Neural progenitor cell (in vitro differentiated cells): ENCODE data around the gene AHRR. TPM values are rescaled to one million over a fixed set of nuclear protein-coding genes. Genes with fewer than 3 reads are reported as not detected.

ENCODE experiments used
- DNase-seq: peaks from one replicate; pipeline ENCODE4 v3.0.0-alpha.2; 2016; ENCODE audit warnings: low spot score
- H2AFZ ChIP-seq: fragments of 200-600 bp; sonication (generic); replicated peaks from 2 replicates; pipeline ENCODE4 v1.6.1; 2016; ENCODE audit warnings: antibody characterized with exemption
- H3F3A ChIP-seq: fragments of 200-600 bp; sonication (generic); 2 replicates; pipeline ENCODE4 v1.6.1; 2016; ENCODE audit warnings: antibody characterized with exemption, low read depth
- H3K27ac ChIP-seq: fragments of 200-600 bp; sonication (generic); 2 replicates; pipeline ENCODE4 v1.5.1; 2016; ENCODE audit warnings: mild to moderate bottlenecking
- H3K27me3 ChIP-seq: fragments of 200-600 bp; sonication (generic); 2 replicates; pipeline ENCODE4 v1.6.1; 2016; ENCODE audit warnings: mild to moderate bottlenecking, moderate library complexity
- H3K36me3 ChIP-seq: fragments of 200-600 bp; sonication (generic); 2 replicates; pipeline ENCODE4 v1.5.1; 2016
- H3K4me1 ChIP-seq: fragments of 200-600 bp; sonication (generic); 2 replicates; pipeline ENCODE4 v1.6.1; 2016; ENCODE audit warnings: mixed run types
- H3K4me2 ChIP-seq: fragments of 200-600 bp; sonication (generic); 2 replicates; pipeline ENCODE4 v1.6.1; 2016
- H3K4me3 ChIP-seq: fragments of 200-600 bp; sonication (generic); 2 replicates; pipeline ENCODE4 v1.5.1; 2016
- H3K79me2 ChIP-seq: fragments of 200-600 bp; sonication (generic); 2 replicates; pipeline ENCODE4 v1.6.1; 2016; ENCODE audit warnings: low read depth
- H3K9ac ChIP-seq: fragments of 200-600 bp; sonication (generic); 2 replicates; pipeline ENCODE4 v1.6.1; 2016
- H3K9me3 ChIP-seq: fragments of 200-600 bp; sonication (generic); 2 replicates; pipeline ENCODE4 v1.5.1; 2016; ENCODE audit warnings: low read depth
- H4K20me1 ChIP-seq: fragments of 200-600 bp; sonication (generic); 2 replicates; pipeline ENCODE4 v1.6.1; 2016; ENCODE audit warnings: low read depth
- H3K27ac Mint-ChIP-seq: 3 replicates; pipeline ENCODE4 v1.8.0; 2021; ENCODE audit warnings: mixed read lengths
- H3K27me3 Mint-ChIP-seq: 2 replicates; pipeline ENCODE4 v1.8.0; 2022; ENCODE audit warnings: low read depth, mild to moderate bottlenecking, inconsistent platforms, moderate library complexity, mixed read lengths; ENCODE audit not compliant: insufficient read depth
- H3K36me3 Mint-ChIP-seq: 3 replicates; pipeline ENCODE4 v1.8.0; 2021; ENCODE audit warnings: mixed read lengths
- H3K4me1 Mint-ChIP-seq: 3 replicates; pipeline ENCODE4 v1.8.0; 2021; ENCODE audit warnings: mixed read lengths
- H3K4me3 Mint-ChIP-seq: 3 replicates; pipeline ENCODE4 v1.8.0; 2021; ENCODE audit warnings: mild to moderate bottlenecking, moderate library complexity, mixed read lengths
- H3K9me3 Mint-ChIP-seq: 3 replicates; pipeline ENCODE4 v1.8.0; 2020; ENCODE audit warnings: mixed read lengths
- CTCF ChIP-seq: fragments of 200-600 bp; sonication (generic); IDR thresholded peaks from 2 replicates; pipeline ENCODE4 v1.5.1; 2017; ENCODE audit warnings: antibody characterized with exemption, mild to moderate bottlenecking
- EZH2 ChIP-seq: fragments of 200-600 bp; sonication (generic); IDR thresholded peaks from 2 replicates; pipeline ENCODE4 v1.6.1; 2017; ENCODE audit warnings: antibody characterized with exemption, mild to moderate bottlenecking, moderate library complexity
- EZH2phosphoT487 ChIP-seq: fragments of 200-600 bp; sonication (generic); IDR thresholded peaks from 2 replicates; pipeline ENCODE4 v1.6.1; 2017; ENCODE audit warnings: antibody characterized with exemption
- total RNA-seq: library from RNA; depleted of rRNA; stranded (reverse); fragments of >200 nt; gene quantifications from 2 replicates; pipeline ENCODE4 v1.2.3, GENCODE V29; 2015; ENCODE audit warnings: low replicate concordance

Gene AHRR
- total RNA-seq, 1 donor from 2014 or later: 0.34 TPM

GRCh38 chr5:462051-462481, 140.6 kb downstream of the AHRR start:
- no peaks in the 10 kb centered on the region for H3K4me1 ChIP-seq
- no peaks in the 10 kb centered on the region for H3K36me3 ChIP-seq
- H3K79me2 ChIP-seq: no peaks in the 10 kb centered on the region
- H3K27ac ChIP-seq: no peak overlapping the region
- no peak overlapping the region for H2AFZ ChIP-seq
- no peak overlapping the region for H3K4me3 ChIP-seq
- H3K36me3 Mint-ChIP-seq: peaks cover 25% of the 10 kb centered on the region
- no peak for DNase-seq
- H3K27me3 ChIP-seq: no peaks in the 10 kb centered on the region
- H3K27ac Mint-ChIP-seq: no peak overlapping the region
- H3F3A ChIP-seq: no peaks in the 10 kb centered on the region
- no peak overlapping the region for H3K9ac ChIP-seq
- H4K20me1 ChIP-seq: no peaks in the 10 kb centered on the region
- no peak overlapping the region for H3K4me3 Mint-ChIP-seq
- H3K9me3 Mint-ChIP-seq: no peaks in the 10 kb centered on the region
- no peaks in the 10 kb centered on the region for H3K9me3 ChIP-seq
- H3K4me1 Mint-ChIP-seq: no peaks in the 10 kb centered on the region
- TF ChIP-seq EZH2 (no peak), EZH2phosphoT487 (no peak), CTCF (no peak)
- no peak overlapping the region for H3K4me2 ChIP-seq
- H3K27me3 Mint-ChIP-seq: peaks cover 2% of the 10 kb centered on the region

DNA sequence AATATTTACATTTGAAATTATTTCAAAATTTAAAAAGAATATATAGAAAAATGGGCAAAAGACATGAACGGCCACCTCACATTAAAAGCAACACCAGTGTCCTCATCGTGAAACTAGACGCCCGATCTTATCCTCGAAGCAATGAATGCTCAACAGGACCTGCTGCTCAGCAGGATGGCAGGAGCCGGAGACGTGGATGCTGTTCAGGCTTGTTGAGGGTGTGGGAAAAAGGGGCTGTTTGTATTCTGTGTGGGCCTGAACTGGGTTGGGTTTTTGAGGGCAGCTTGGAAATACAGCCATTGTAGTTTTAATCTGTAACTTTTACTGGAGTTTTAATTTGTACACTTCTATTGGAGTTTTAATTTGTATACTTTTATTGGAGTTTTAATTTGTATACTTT, 141.8 kb downstream of the AHRR start:
- Mint-ChIP-seq H3K36me3 (peaks cover 23% of the 10 kb centered on the region), H3K27ac (no peak overlapping the region), H3K27me3 (peaks cover 2% of the 10 kb centered on the region), H3K9me3 (no peaks in the 10 kb centered on the region), H3K4me3 (no peak overlapping the region), H3K4me1 (no peaks in the 10 kb centered on the region)
- DNase-seq: no peak
- Histone ChIP-seq H3K4me2 (no peak overlapping the region), H3K27me3 (no peaks in the 10 kb centered on the region), H3K27ac (no peak overlapping the region), H3K9ac (no peak overlapping the region), H3K36me3 (no peaks in the 10 kb centered on the region), H3K9me3 (no peaks in the 10 kb centered on the region), H4K20me1 (no peaks in the 10 kb centered on the region), H3K79me2 (no peaks in the 10 kb centered on the region), H3K4me3 (no peak overlapping the region), H3F3A (no peaks in the 10 kb centered on the region), H3K4me1 (no peaks in the 10 kb centered on the region), H2AFZ (no peak overlapping the region)
- TF ChIP-seq EZH2phosphoT487 (no peak), EZH2 (no peak), CTCF (no peak)

DNA sequence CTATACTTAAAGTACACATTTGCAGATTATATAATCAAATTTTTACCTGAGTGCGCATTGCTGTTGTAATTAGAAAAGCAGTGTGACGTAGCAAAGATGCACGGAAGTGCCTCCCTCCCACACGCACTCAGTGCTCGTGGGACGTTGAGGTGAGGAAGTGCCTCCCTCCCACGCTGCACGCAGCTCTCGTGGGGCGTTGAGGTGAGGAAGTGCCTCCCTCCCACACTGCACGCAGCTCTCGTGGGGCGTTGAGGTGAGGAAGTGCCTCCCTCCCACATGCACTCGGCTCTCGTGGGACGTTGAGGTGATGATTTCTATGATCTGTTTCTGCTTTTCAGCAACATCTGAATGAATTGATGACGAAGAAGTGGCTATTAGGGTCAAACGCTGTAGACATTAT, 142.4 kb downstream of the AHRR start:
- no peaks in the 10 kb centered on the region for H3F3A ChIP-seq
- H3K4me2 ChIP-seq: no peak overlapping the region
- no peaks in the 10 kb centered on the region for H4K20me1 ChIP-seq
- Mint-ChIP-seq H3K9me3 (no peaks in the 10 kb centered on the region), H3K4me1 (no peaks in the 10 kb centered on the region), H3K27me3 (peaks cover 2% of the 10 kb centered on the region), H3K27ac (no peak overlapping the region), H3K4me3 (no peak overlapping the region), H3K36me3 (peaks cover 23% of the 10 kb centered on the region)
- H3K36me3 ChIP-seq: no peaks in the 10 kb centered on the region
- H3K4me3 ChIP-seq: no peak overlapping the region
- H3K9me3 ChIP-seq: no peaks in the 10 kb centered on the region
- H3K27ac ChIP-seq: no peak overlapping the region
- DNase-seq: no peak
- TF ChIP-seq EZH2phosphoT487 (no peak), EZH2 (no peak), CTCF (no peak)
- H3K4me1 ChIP-seq: no peaks in the 10 kb centered on the region
- H3K27me3 ChIP-seq: no peaks in the 10 kb centered on the region
- no peak overlapping the region for H2AFZ ChIP-seq
- no peaks in the 10 kb centered on the region for H3K79me2 ChIP-seq
- H3K9ac ChIP-seq: no peak overlapping the region

- Histone ChIP-seq H3K27ac (no peak overlapping the region), H4K20me1 (no peaks in the 10 kb centered on the region), H3K4me3 (no peak overlapping the region), H3K9ac (no peak overlapping the region), H3K9me3 (no peaks in the 10 kb centered on the region), H3F3A (no peaks in the 10 kb centered on the region), H3K79me2 (no peaks in the 10 kb centered on the region), H3K4me1 (no peaks in the 10 kb centered on the region), H3K27me3 (no peaks in the 10 kb centered on the region), H3K36me3 (no peaks in the 10 kb centered on the region), H2AFZ (no peak overlapping the region), H3K4me2 (no peak overlapping the region)
- peaks cover 2% of the 10 kb centered on the region for H3K27me3 Mint-ChIP-seq
- no peaks in the 10 kb centered on the region for H3K4me1 Mint-ChIP-seq
- TF ChIP-seq EZH2phosphoT487 (no peak), EZH2 (no peak), CTCF (no peak)
- H3K36me3 Mint-ChIP-seq: peaks cover 20% of the 10 kb centered on the region
- no peak overlapping the region for H3K27ac Mint-ChIP-seq
- no peaks in the 10 kb centered on the region for H3K9me3 Mint-ChIP-seq
- DNase-seq: no peak
- H3K4me3 Mint-ChIP-seq: no peak overlapping the region
Measured at GRCh38 chr5:464446-464842, 142.9 kb downstream of the AHRR start.
